HG02571 (cell line): Measurements from ENCODE around the gene TAGLN.

Source experiments
- ATAC-seq: cut with Tn5 transposase; IDR thresholded peaks from one replicate; pipeline ENCODE4 v1.9.1; 2021; ENCODE audit warnings: mild to moderate bottlenecking, moderate library complexity; ENCODE audit not compliant: unreplicated experiment

Gene TAGLN

GRCh38 chr11:117229931-117230285 lies 30.7 kb downstream of the TAGLN start:
- no peak for ATAC-seq

- ATAC-seq, result no peak
Observed at GRCh38 chr11:117230286-117230961, 31.3 kb downstream of the TAGLN start.

DNA sequence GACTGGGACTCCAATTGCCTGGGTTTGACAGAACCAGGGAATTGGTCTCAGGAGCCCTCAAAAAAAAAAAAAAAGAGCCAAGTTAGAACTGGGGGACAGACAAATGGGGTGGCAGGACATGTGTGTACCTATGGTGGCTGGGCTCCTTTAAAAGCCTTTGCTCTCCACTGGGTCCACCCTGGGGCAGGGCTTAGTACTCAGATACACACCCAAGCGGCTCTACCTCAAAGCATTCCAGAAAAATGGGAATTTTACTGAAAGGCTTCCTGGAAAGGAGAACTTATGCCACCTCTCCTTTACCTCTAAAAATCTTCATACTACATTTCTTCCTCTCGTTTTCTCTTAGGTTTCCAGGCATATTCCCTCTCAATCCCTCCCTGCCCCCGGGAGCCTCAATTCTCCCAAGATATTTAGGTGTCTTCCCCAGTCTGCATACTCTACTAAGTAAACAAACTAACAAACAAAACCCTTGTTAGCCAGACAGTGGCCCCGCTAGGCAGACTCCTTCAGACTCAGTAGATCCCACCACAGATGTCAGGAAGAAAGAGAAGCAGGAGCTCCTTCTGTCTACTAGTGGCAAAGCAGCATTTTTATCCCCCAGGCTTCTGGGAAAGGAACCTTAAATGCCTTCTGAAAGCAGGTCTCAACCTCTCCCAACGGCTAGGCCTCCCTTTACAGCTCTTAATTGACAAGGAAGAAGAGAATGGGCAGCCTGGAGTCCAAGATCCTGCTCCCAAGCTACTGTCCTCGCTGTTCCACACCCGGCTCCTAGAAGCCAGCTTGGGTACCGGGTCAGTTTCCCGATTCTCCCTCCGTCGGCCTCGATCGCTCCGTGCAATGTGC lies 32.0 kb downstream of the TAGLN start:
- no peak for ATAC-seq

- no peak for ATAC-seq
Observed at GRCh38 chr11:117231842-117232091, 32.6 kb downstream of the TAGLN start, which contains the start of gene PCSK7. PCSK7 (minus strand) TSS chr11:117232073; CDS start chr11:117229844, 2,229 bp downstream.

DNA sequence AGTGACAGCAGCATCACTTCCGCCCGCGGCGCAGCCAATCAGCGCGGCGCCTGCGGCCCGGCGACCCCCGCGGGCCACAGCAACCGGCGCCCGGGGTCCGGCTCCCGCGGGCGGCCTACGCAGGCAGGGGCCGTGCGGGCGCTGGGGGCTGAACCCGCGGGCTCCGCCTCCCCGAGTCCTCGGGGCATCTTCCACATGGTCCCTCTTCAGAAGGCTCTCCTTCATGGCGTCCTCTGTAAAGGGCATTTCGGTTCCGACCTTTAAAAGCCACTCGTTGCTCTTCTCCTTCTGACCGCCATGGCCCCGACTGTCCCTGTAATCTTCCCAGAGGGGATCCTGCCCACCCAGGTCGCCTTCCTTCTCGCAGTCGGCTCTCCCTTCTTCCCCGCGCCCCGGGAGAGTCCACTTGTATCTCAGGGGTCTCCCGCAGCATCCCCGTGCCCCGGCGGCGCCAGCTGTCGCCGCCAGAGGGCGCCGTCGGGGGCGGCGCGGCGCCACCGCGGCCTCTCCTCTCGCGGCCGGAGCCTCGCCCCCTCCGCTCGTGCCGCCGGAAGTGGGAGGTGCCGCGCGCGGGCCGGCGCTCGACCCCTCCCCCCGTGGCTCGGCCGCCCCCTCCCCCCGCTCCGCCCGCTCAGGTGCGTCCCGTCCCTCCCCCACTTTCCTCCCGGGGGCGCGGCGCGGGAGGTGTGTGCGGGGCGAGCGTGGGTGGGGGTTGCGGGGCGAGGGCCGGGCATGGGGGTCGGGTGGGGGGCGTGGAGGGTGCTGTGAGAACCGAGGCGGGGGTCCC lies 33.1 kb downstream of the TAGLN start, which contains the start of gene RNF214:
Gene RNF214 (plus strand): TSS at position 580 of the 787 bp plus-strand sequence. CDS start 1,602 bp downstream, outside the sequence.
- peak; percentile 65 for ATAC-seq

- no peak for ATAC-seq
Observed at GRCh38 chr11:117232911-117233409, 33.8 kb downstream of the TAGLN start.

GRCh38 chr11:117238221-117238620 lies 39.1 kb downstream of the TAGLN start:
- no peak for ATAC-seq

DNA sequence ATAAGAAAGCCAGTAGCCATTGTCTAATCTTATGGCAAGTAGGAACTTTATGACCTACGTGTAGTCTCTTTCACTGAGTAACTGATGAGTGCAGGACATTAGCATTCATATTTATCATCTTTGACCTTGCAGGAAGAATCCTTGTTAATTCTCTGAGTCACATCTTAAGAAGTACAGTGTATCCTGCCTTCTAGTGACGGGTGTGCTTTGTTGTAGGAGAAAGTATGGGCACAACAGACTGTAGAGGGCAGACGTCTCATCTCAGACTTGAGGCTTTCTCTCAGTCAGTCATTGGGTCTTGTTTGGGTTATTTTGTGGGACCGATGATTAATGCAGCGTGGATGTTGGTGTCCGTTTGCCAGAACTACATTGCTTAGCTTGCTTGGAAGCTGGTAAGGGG lies 40.1 kb downstream of the TAGLN start:
- ATAC-seq, result no peak

- ATAC-seq, result no peak
Observed at GRCh38 chr11:117248341-117248740, 49.2 kb downstream of the TAGLN start.

DNA sequence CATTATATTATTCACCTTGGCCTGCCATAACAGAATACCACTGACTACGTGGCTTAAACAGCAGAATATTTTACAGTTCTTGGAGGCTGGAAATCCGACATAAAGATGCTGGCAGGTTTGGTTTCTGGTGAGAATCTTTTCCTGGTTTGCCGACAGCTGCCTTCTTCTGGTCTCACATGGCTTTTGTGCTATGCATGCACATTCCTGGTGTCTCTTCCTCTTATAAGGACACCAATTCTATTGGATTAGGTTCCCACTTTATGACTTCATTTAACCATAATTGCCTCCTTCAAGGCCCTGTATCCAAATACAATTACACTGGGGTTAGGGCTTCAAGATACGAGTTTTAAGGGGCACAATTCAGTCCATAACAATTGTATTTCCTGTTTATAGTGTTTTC lies 50.4 kb downstream of the TAGLN start:
- no peak for ATAC-seq

DNA sequence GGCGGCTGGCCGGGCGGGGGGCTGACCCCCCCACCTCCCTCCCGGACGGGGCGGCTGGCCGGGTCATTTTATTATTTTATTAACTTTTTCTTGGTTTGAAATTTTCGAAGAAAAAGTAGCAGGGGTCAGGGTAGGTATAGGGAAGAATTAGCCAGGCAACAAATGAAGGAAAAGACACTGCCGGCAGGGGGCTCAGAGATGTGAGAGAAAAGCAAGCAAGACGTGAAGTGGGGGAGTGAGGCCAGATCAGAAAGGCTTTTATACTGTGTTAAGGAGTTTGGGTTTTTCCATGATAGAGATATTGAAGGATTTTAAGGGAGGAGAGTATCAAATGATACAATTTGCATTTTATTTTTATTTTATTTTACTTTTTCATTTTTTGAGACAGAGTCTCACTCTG lies 52.3 kb downstream of the TAGLN start:
- ATAC-seq, result no peak

- no peak for ATAC-seq
Observed at GRCh38 chr11:117255966-117256365, 56.8 kb downstream of the TAGLN start.

GRCh38 chr11:117256573-117256972 lies 57.4 kb downstream of the TAGLN start:
- no peak for ATAC-seq
